ENCODE results near the gene CDH4. TPM values are rescaled to one million over a fixed set of nuclear protein-coding genes. Genes with fewer than 3 reads are reported as not detected.

Gene CDH4
- total and polyA plus RNA-seq, 2 of the 8 experiments (the other 6 are each of a cell fraction or from before 2014, with no cell fraction given): 4.3 to 7.9 TPM

- CTCF ChIA-PET (ENCODE audit: partially characterized antibody): interaction anchor here (0.8 to 2.5 kb wide), 5 partner anchors 10 to 148 kb away, joined by 3 to 8 read pairs (median 5); no protein-coding TSS in a partner anchor
Measured at GRCh38 chr20:61502433-61502832, 250.4 kb downstream of the CDH4 start.

More at GRCh38 chr20:61502433-61502832, 250.4 kb downstream of the CDH4 start:
- no peak overlapping the region for H2BK15ac ChIP-seq (ENCODE audit: low read length)
- no peak overlapping the region for H3K14ac ChIP-seq (ENCODE audit: insufficient read length)
- no peak overlapping the region for H3K4ac ChIP-seq (replicated peaks; ENCODE audit: insufficient read length, low read depth, low read length)
- H2AK5ac ChIP-seq (ENCODE audit: low read depth, low read length): no peak overlapping the region
- DNase-seq (ENCODE audit: low read depth in 1 of 2, low spot score in 2 of 2) (no peak), FAIRE-seq (no peak)
- H4K5ac ChIP-seq (ENCODE audit: insufficient read length, low read depth, low read length): no peak overlapping the region
- no peaks in the 10 kb centered on the region for H3K23me2 ChIP-seq (ENCODE audit: low read depth, low read length)
- no peak overlapping the region for H2BK20ac ChIP-seq (ENCODE audit: low read length)
- no peak overlapping the region for H3K4me2 ChIP-seq (ENCODE audit: insufficient read depth in 1 of 2, low read depth in 2 of 2, low read length in 2 of 2)
- WGBS, 2 experiments (ENCODE audit: extremely low coverage in 1 of 2, insufficient coverage in 1 of 2, insufficient read length in 1 of 2, insufficient replicate concordance in 2 of 2, low coverage in 1 of 2, low lambda C conversion rate in 2 of 2, missing lambda C conversion rate in 1 of 2): 92% methylated on average over 4 of the region's 4 CpGs; no CpG with 5 or more reads in 1 of the 2 experiments
- H3K18ac ChIP-seq (ENCODE audit: extremely low read depth, low read length): no peak overlapping the region
- H3K4me1 ChIP-seq (replicated peaks in 1 of 4; ENCODE audit: control insufficient read depth in 3 of 4, insufficient read depth in 4 of 4, low read length in 3 of 4): peaks cover 5 to 12% (median 8%) of the 10 kb centered on the region in 4 experiments
- H3K23ac ChIP-seq (ENCODE audit: insufficient read length): no peak overlapping the region
- POLR2A ChIA-PET (ENCODE audit: partially characterized antibody): no interaction called here
- H3K9ac ChIP-seq (replicated peaks in 1 of 4; ENCODE audit: extremely low read depth in 1 of 4, low read depth in 3 of 4, low read length in 3 of 4): no peak overlapping the region
- H3K9me3 ChIP-seq (ENCODE audit: insufficient read depth in 2 of 2, low read depth in 1 of 2, low read length in 1 of 2): no peaks in the 10 kb centered on the region
- no peak overlapping the region for H2AFZ ChIP-seq (ENCODE audit: low read length)
- peaks cover 0 to 3% (median under 1%) of the 10 kb centered on the region in 4 experiments; a peak in 4 of 7 replicates for H3K27me3 ChIP-seq (replicated peaks in 1 of 4; ENCODE audit: control insufficient read depth in 3 of 4, extremely low read depth in 1 of 4, insufficient read depth in 3 of 4, low read length in 3 of 4)
- H4K91ac ChIP-seq (replicated peaks; ENCODE audit: insufficient read length, low read length): no peak overlapping the region
- H2BK5ac ChIP-seq (ENCODE audit: low read depth, low read length): no peak overlapping the region
- no peaks in the 10 kb centered on the region for H3K36me3 ChIP-seq (ENCODE audit: control insufficient read depth in 2 of 4, insufficient read depth in 4 of 4, low read length in 3 of 4)
- no peak overlapping the region for H2BK12ac ChIP-seq (ENCODE audit: low read depth, low read length)
- no peaks in the 10 kb centered on the region for H4K20me1 ChIP-seq (replicated peaks in 1 of 2; ENCODE audit: control insufficient read depth in 1 of 2, insufficient read depth in 2 of 2, low read length in 2 of 2)
- H3K4me3 ChIP-seq (ENCODE audit: extremely low read depth in 1 of 4, insufficient read depth in 2 of 4, low read depth in 3 of 4, low read length in 4 of 4): no peak overlapping the region
- H4K8ac ChIP-seq (ENCODE audit: extremely low read depth, insufficient read depth, low read length): no peak overlapping the region
- no peak overlapping the region for H2BK120ac ChIP-seq (replicated peaks; ENCODE audit: low read depth, low read length)
- TF ChIP-seq RXRA (IDR thresholded peaks at IDR 0.05; ENCODE audit: insufficient read depth, low read depth, low read length) (no peak), RNF2 (IDR thresholded peaks at IDR 0.05; ENCODE audit: borderline replicate concordance, low read depth, low read length, missing control alignments, poor library complexity, severe bottlenecking) (no peak), TAF1 (IDR thresholded peaks at IDR 0.05; ENCODE audit: low read depth, low read length) (no peak), CHD1 (IDR thresholded peaks at IDR 0.05; ENCODE audit: low read depth, low read length) (no peak), CEBPB (IDR thresholded peaks at IDR 0.05; ENCODE audit: low read depth, low read length) (no peak), POLR2A (IDR thresholded peaks at IDR 0.05; ENCODE audit: control extremely low read depth in 1 of 2, low read depth in 2 of 2, low read length in 2 of 2) (no peak), MAX (IDR thresholded peaks at IDR 0.05) (no peak)
- H3K27ac ChIP-seq (ENCODE audit: low read depth, low read length): no peak overlapping the region
- no peaks in the 10 kb centered on the region for H3K79me1 ChIP-seq (ENCODE audit: low read depth, low read length)
- no peaks in the 10 kb centered on the region for H3K79me2 ChIP-seq (ENCODE audit: control insufficient read depth in 1 of 2, insufficient read depth in 2 of 2, low read length in 2 of 2)
- H3K56ac ChIP-seq (replicated peaks; ENCODE audit: insufficient read length, low read depth, low read length): no peak overlapping the region

Data from H1 (cell line).